ENCODE measurements around the gene MCUR1. TPM values are rescaled to one million over a fixed set of nuclear protein-coding genes. Genes with fewer than 3 reads are reported as not detected.
A peak's percentile ranks its signal among the peaks of the same experiment; 100 is the strongest.

Gene MCUR1
- total and polyA plus RNA-seq, 2 of the 13 experiments (the other 11 are each of a cell fraction or from before 2014, with no cell fraction given), result 8.0 to 29.6 TPM

DNA sequence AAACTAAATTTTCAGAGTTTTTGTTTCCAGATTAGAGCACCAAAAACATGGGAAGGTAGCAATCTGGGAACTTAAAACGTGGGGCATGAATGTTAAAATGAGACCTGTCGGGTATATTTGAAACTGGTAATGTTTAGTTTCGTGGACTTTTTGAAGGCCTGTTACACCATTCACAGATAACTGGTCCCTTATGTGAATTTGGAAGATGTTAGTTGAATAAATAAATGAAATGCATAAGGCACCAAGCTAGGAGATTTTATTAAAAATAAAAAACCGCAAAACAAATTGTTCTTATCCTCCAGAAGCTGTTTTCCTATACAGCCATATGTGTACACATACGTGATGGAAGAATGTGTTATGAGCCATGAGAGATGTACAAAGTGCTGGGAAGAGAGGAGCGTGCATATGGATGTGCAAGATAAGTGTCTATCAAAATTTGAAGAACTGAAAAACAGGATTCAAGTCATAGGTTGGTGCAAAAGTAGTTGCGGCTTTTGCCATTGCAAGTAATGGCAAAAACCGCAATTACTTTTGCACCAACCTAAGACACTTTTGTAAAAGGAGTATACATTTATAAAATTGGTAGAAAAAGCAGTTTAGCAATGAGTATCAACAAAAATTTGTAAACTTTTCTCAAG lies 700 bp upstream of the MCUR1 start:
- in situ Hi-C loops (cut with HindIII; ENCODE audit: extremely low pct_ligation_motif_present, low pct_unique_long_range_greater_than_20kb) (no loop called here), intact Hi-C loops (cut with micrococcal nuclease; ENCODE audit: unreplicated experiment) (loop anchor here (5.0 kb wide), 2 partner anchors 103 to 243 kb away; partner anchors contain the start of genes RANBP9 and SIRT5)
- FAIRE-seq (no peak), DNase-seq (ENCODE audit: low spot score) (no peak), ATAC-seq (no peak)
- Histone ChIP-seq H3K4me3 (replicated peaks in 1 of 3; ENCODE audit: insufficient read depth in 1 of 3, low read depth in 2 of 3, low read length in 3 of 3) (peak overlapping the region; percentile 74 to 92 (median 84); a peak in 4 of 6 replicates), H3K27me3 (ENCODE audit: control insufficient read depth in 1 of 2, insufficient read depth in 2 of 2, low read length in 2 of 2) (no peaks in the 10 kb centered on the region), H3K4me1 (ENCODE audit: insufficient read depth, low read length) (peaks cover 54% of the 10 kb centered on the region), H3K9me3 (ENCODE audit: low read length) (no peaks in the 10 kb centered on the region), H3K27ac (ENCODE audit: extremely low read length, insufficient read depth, low read length) (peak overlapping the region; percentile 94), H3K4me2 (ENCODE audit: low read depth, low read length) (peak overlapping the region; percentile 83), H3K36me3 (replicated peaks in 1 of 2; ENCODE audit: control insufficient read depth in 1 of 2, insufficient read depth in 2 of 2, low read length in 2 of 2) (no peaks in the 10 kb centered on the region; a peak in 1 of 5 replicates), H3K79me2 (ENCODE audit: insufficient read depth, low read length) (peaks cover 31% of the 10 kb centered on the region), H3K9ac (ENCODE audit: insufficient read depth, low read depth, low read length) (peak overlapping the region; percentile 84), H4K20me1 (ENCODE audit: insufficient read depth, low read length) (no peaks in the 10 kb centered on the region), H2AFZ (ENCODE audit: low read length) (no peak overlapping the region)
- ChIA-PET POLR2A (interaction anchor here (0.9 to 2.2 kb wide), 13 partner anchors 8 to 241 kb away, joined by 3 to 29 read pairs (median 6); partner anchors contain the start of genes NOL7 and SIRT5), CTCF (ENCODE audit: low intra/inter-chr PET ratio, low total read pairs) (no interaction called here)
- BruUV-seq (replicated peaks), result TSS peak; percentile 84
- WGBS (ENCODE audit: low lambda C conversion rate), result 73% methylated on average over 8 of the region's 8 CpGs
- TF ChIP-seq, protein P1, sequence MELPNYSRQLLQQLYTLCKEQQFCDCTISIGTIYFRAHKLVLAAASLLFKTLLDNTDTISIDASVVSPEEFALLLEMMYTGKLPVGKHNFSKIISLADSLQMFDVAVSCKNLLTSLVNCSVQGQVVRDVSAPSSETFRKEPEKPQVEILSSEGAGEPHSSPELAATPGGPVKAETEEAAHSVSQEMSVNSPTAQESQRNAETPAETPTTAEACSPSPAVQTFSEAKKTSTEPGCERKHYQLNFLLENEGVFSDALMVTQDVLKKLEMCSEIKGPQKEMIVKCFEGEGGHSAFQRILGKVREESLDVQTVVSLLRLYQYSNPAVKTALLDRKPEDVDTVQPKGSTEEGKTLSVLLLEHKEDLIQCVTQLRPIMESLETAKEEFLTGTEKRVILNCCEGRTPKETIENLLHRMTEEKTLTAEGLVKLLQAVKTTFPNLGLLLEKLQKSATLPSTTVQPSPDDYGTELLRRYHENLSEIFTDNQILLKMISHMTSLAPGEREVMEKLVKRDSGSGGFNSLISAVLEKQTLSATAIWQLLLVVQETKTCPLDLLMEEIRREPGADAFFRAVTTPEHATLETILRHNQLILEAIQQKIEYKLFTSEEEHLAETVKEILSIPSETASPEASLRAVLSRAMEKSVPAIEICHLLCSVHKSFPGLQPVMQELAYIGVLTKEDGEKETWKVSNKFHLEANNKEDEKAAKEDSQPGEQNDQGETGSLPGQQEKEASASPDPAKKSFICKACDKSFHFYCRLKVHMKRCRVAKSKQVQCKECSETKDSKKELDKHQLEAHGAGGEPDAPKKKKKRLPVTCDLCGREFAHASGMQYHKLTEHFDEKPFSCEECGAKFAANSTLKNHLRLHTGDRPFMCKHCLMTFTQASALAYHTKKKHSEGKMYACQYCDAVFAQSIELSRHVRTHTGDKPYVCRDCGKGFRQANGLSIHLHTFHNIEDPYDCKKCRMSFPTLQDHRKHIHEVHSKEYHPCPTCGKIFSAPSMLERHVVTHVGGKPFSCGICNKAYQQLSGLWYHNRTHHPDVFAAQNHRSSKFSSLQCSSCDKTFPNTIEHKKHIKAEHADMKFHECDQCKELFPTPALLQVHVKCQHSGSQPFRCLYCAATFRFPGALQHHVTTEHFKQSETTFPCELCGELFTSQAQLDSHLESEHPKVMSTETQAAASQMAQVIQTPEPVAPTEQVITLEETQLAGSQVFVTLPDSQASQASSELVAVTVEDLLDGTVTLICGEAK (IDR thresholded peaks at IDR 0.05), result peak; percentile 67
- TF ChIP-seq, protein P1 (CRISPR knock-in tag; IDR thresholded peaks at IDR 0.05), result no peak
- TF ChIP-seq RARA (CRISPR knock-in tag; IDR thresholded peaks at IDR 0.05) (0 out of 2 replicates have a peak, but pooled peaks have one; percentile 0), ISX (CRISPR knock-in tag; conservative IDR thresholded peaks at IDR 0.05) (no peak), GATAD1 (CRISPR knock-in tag; IDR thresholded peaks at IDR 0.05) (0 out of 2 replicates have a peak, but pooled peaks have one; percentile 1), ZNF816 (CRISPR knock-in tag; IDR thresholded peaks at IDR 0.05; ENCODE audit: borderline replicate concordance) (0 out of 2 replicates have a peak, but pooled peaks have one; percentile 42), TP53 (CRISPR knock-in tag; conservative IDR thresholded peaks at IDR 0.05) (no peak), ZNF792 (CRISPR knock-in tag; IDR thresholded peaks at IDR 0.05) (0 out of 2 replicates have a peak, but pooled peaks have one; percentile 0)
- TF ChIP-seq, protein P2, sequence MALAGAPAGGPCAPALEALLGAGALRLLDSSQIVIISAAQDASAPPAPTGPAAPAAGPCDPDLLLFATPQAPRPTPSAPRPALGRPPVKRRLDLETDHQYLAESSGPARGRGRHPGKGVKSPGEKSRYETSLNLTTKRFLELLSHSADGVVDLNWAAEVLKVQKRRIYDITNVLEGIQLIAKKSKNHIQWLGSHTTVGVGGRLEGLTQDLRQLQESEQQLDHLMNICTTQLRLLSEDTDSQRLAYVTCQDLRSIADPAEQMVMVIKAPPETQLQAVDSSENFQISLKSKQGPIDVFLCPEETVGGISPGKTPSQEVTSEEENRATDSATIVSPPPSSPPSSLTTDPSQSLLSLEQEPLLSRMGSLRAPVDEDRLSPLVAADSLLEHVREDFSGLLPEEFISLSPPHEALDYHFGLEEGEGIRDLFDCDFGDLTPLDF (CRISPR knock-in tag; IDR thresholded peaks at IDR 0.05), result no peak
- TF ChIP-seq, protein P3, sequence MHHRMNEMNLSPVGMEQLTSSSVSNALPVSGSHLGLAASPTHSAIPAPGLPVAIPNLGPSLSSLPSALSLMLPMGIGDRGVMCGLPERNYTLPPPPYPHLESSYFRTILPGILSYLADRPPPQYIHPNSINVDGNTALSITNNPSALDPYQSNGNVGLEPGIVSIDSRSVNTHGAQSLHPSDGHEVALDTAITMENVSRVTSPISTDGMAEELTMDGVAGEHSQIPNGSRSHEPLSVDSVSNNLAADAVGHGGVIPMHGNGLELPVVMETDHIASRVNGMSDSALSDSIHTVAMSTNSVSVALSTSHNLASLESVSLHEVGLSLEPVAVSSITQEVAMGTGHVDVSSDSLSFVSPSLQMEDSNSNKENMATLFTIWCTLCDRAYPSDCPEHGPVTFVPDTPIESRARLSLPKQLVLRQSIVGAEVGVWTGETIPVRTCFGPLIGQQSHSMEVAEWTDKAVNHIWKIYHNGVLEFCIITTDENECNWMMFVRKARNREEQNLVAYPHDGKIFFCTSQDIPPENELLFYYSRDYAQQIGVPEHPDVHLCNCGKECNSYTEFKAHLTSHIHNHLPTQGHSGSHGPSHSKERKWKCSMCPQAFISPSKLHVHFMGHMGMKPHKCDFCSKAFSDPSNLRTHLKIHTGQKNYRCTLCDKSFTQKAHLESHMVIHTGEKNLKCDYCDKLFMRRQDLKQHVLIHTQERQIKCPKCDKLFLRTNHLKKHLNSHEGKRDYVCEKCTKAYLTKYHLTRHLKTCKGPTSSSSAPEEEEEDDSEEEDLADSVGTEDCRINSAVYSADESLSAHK (CRISPR knock-in tag; IDR thresholded peaks at IDR 0.05; ENCODE audit: borderline replicate concordance), result no peak

Measured in HepG2 (cell line).